HG03442 (cell line): ENCODE results near the gene IMMT.
A peak's percentile ranks its signal among the peaks of the same experiment; 100 is the strongest.

ENCODE experiments used
- ATAC-seq: cut with Tn5 transposase; IDR thresholded peaks from one replicate; pipeline ENCODE4 v1.9.1; 2021; ENCODE audit warnings: mild to moderate bottlenecking, moderate library complexity; ENCODE audit not compliant: unreplicated experiment

Gene IMMT

DNA sequence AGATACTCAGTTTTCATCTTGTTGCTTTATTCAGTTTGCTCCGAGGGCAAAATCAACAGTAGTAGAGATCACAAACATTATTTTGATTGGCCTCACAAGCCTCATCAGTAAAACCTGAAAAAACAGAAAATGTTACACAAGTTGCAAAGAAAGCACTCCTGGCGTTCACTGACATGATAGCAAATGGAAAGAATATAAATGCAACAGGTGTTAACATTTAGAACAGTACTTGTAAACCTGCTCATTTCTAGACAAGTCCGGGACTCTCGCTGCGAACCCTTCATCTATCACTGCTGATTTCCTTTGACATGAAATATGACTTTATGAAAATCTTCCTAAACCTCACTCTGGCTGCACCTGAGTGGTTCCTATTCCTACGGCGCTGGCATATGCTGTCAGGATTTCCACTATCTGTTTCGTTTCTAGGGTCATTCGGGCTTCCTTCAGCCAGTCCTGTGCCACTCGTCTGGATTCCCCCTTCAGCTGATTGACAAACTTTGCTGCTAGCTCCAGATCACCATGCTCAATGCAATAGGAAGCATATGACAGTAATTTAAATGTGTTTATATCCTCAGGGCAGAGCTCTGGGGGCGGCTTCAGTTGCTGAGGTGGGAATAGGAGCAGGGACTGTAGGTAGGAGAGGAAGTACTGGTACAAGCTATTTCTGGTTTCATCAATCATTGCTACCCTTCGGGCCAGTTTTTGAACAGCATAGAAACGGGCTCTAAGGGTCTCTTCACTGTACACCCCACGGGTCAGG, 51.2 kb downstream of the IMMT start:
- no peak for ATAC-seq

DNA sequence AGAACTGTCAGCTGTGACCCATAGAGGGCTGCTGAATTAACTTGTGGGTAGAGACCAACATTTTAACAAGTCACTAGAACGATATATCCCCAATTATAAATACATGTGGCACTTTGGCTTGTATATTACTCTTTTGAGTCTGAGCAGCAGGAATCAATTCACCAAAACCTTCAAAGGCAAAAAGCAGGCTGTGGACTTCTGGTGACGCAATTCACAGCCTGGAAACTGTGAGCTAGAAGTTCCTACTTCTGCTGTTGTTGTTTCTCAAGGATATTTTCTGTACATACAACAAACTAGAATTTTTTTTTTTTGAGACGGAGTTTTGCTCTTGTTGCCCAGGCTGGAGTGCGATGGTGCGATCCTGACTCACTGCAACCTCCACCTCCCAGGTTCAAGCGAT, 52.0 kb downstream of the IMMT start:
- ATAC-seq: no peak

DNA sequence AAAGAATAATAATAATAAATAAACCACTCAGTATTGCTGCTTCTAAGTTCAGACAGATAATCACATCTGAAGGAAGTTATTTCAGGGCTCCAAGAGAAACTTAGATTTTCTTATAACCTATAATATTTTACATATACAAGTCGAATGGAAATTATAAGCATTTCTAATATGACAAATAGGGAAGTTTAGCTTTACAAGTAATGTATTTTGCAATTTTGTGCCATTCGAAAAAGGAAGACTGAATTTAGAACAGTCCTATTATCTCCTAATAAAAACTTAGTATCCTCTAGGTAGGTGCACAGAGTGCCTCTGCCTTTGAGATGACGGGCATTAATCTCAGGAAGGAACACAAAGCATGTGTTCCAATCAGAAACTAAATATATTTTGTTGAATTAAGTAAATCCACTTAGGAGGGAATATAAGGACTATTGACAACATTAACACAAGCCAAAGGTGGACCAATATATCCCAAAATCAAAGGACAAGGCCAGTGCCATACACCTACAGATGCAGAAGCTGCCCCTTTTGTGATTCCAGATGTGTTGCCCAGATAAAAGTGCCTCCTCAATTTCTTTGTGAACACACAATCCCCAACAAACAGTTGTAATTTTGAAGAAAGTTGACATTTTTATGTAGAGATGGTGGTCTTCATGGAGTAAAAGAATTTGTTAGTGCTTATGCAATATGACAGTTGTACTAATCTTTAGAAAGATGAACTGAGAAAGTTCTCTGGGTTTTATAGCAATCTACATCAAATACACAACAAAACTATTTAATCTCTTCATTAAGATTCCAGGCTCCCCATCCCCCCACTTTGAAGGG, 52.6 kb downstream of the IMMT start:
- no peak for ATAC-seq

DNA sequence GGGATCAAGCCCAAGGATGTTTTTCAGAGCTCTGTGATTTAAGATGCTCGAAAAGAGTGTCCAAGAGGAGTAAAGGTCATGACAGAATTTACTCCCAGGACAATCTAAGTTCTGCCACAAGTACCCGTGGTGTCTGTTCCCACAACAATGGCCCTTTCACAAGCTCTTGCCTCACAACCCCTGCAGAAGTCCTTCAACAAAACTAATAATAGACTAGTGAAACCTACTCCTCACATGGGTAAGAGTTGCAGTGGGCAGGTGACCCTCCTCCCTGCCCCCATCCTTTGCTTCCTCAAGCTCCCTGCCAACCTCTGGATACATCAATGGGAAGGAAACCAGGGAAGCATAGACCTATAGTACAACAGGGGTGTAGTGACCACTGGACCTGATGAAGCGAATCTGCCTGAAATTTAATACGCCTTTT, 54.3 kb downstream of the IMMT start:
- ATAC-seq: no peak

DNA sequence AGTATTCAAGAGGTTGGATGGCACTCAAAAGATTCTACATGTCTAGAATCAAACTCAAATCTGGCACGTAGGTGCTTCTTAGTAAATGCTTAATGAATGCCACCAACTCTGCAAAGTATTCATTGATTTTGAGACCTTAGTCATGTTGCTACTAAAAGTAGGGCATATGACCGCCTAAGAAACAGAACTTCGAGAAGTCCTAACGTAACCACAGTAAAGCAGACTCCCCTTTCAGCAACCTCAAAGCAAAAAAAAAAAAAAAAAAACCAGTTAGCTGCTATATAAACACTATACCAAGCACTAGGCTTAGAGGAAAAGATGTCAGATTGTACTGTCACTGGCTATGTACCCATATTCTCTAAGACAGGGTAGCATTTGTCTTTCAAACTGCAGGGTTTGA, 55.3 kb downstream of the IMMT start:
- no peak for ATAC-seq

DNA sequence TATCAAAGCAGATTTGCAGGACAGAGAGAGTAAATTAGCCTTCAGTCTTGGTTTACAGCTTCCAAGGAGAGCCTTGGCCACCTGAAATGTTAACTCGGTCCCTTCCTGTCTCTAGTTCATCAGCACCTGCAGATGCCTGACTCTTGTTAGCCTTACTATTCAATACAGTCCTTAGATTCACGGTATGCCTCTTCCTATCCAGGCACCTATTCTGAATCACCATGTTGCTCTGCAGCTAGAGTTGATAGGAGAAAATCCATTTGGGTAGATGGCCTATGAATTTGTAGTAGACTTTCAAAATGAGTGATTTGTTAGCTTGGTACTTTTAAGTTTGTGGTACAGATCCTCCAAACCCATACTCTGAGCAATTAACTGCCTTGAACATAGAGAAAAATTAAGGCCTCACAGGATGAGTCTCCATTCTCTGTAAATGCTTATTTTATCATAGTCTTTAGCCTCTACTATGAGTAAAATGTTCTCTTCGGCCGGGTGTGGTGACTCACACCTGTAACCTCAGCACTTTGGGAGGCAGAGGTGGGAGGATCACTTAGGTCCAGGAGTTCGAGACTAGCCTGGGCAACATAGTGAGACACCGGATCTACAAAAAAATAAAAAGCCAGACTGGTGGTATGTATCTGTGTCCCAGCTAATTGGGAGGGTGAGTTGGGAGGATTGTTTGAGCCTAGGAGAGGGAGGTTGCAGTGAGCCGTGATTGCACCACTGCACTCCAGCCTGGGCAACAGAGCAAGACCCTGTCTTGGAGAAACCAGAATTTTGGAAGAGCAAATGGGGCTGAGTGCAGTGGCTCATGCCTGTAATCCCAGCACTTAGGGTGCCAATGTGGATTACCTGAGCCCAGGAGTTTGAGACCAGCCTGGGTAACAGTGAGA, 56.3 kb downstream of the IMMT start:
- ATAC-seq: no peak

DNA sequence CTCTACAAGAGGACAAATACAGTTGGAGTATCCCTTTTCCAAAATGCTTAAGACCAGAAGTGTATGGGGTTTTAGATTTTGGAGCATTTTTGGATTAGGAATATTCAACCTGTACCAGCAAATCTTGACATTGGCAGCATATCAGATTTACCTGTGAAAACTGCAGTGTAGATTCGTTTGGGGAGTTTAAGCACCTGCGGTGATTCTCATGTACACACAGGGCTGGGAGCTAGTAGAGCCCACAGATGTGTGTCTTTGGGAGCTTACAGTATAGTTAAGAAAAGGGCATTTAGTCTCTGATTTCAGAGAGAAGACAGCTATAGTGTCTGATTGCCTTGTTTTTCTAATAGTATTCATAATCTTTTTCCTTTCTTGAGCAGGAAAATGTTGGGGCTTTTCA, 59.1 kb downstream of the IMMT start:
- ATAC-seq: no peak

DNA sequence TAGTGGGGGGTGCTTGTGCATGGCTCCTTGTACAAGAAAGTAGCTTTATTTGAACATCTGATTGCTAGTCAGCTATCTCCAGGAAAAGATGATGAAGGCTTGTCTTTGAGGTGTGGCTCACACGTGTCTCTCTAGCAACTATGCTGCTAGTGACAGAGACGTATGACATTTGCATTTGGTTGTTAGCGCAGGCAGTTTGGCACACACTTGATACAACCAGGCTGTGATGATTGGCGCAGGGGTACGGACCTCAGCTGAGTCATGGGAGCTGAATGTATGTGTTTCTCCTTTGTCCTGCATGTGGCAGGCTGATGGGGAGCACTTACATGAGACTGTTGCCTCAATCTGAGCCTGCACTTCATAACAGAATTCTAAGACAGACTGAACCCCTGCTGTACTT, 59.6 kb downstream of the IMMT start:
- no peak for ATAC-seq

DNA sequence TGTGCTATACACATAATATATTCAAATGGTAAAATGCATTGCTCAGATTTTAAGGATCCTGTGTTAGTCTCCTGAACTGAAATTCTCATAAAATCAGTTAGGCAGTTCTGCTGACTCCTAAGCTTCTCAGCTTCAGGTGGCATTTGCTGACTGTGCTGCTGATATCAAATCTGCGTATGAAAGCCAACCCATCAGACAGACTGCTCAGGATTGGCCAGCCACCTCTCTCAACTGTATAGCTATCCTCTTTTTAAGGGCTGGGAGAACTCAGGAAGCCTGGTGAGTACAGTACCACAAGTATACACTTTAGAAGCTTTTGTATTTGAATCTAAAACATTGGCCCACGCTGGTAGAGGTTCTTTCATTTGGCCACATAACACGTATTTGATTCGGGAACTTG, 60.6 kb downstream of the IMMT start:
- no peak for ATAC-seq

DNA sequence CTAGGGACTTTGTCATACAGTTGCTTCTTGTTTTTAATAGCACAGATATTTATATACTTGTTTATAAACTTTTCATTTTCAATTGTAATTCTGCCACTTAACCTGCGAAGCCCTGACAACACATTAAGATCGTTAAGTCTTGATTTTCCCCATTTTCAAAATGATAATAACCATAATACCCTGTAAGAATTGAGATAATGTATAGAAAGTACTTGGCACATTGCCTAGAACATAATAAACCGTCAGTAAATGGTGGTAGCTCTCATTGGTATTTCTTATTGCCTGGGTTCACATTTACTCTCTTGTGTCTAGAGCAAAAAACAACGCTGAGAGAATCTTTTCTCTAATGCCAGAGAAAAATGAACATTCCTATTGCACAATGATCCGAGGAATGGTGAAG, 70.6 kb downstream of the IMMT start:
- no peak for ATAC-seq

DNA sequence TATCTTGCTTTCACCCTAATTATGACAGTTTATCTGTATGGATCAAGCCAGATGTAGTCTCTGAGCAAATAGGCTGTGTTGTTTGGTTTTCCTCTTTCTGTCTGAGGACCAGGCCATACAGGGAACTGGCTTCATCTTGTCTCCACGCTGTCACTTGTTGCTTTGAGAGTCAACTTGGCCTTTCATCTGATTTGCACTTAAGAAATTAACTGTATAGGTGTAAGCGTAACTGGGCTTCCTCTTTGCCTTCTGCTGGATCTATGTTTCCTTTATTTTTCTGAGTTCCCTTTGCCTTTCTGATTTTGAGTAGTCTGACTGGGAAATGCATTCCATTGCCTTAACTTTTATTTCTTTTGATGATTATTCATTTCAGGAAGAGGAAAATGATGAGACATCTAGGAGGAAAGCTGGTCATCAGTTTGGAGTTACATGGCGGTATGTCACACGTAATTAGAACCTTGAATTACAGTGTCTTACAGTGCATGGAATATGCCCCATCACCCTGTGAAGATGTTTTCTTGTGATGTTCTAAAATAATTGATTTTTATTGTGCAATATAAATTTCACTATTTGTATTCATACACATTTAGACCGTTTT, 71.8 kb downstream of the IMMT start:
- ATAC-seq: no peak

DNA sequence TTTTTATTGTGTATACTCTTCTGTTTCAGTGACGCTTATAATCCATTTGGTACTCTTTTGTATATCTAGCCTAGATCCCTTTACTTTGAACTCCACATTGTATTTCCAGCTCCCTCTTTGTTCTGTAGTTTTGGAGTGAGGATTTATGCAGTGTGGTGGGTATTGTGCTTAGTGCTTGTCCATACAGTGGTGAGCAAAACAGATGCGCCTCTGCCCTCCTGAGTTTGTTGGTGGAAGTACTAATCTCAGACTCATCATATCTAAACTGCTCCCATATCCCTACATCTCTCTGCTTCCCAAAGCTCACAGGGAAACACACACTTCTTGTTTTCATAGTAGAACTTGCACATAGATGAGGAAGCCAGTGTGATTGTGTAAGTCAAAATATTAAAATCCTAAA, 77.1 kb downstream of the IMMT start:
- no peak for ATAC-seq

DNA sequence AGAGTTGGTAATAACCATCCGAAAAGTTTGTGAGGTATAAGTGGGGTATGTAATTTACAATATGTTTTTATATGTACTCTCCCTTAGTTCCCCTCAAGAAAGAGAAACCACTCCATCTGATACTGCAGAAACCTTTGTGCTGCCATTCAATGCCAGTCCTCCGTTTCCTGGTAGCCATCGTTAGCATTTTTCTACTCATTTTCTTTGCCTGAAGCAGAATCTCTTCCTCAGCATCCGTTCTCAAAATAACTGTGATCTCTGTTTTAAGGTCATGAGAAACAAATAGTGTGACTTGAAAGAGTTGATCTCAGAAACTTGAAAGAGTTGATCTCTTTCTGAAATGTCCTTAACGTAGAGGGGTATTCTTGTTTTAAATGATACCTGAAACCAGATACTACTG, 88.2 kb downstream of the IMMT start:
- no peak for ATAC-seq

DNA sequence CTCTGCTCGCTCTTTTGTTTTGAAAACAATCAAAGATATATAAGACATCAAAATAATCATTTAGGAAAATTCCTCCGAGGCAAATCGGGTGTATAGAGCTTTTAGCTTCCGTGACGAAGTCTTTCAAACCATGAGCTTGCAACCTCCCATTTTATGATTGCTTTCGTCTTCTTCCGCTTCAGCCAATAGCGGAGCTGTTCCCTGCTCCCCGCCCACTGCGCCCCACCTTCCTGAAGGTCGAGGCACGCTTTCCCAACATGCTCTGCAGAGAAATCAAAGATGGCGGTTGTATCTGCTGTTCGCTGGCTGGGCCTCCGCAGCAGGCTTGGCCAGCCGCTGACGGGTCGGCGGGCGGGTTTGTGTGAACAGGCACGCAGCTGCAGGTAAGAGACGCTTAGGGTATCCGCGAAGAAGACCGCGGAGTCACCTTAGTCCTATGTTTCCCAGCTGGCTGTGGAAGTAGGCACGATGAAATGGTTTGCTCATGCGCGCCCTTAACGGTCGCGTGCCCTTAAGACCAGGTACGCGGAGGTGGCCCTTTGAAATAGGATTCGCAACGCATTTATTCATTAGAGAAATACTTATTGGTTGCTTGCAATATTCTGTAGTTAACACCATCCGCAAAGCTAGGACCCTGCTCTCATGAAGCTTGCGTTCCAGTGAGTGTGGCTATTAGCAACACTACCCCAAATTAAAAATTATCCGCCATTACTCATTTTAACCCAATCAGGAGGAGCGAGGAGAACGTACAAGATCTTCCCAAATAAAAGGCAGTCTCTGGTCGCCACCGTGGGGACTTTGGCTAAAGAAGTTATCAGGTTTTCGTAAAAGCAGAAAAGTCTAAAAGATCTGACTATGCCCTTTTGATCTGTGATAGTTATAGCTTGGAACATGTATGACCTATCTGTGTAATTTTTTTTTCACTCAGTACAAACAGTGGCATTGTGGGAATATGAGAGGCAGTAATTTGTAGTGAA, 89.0 kb downstream of the IMMT start, which contains the start of gene PTCD3:
Gene PTCD3, plus strand, starts transcription at position 267 of the 977 bp plus-strand sequence. Its CDS starts 13 bp downstream, at position 280.
- peak; percentile 87 for ATAC-seq

DNA sequence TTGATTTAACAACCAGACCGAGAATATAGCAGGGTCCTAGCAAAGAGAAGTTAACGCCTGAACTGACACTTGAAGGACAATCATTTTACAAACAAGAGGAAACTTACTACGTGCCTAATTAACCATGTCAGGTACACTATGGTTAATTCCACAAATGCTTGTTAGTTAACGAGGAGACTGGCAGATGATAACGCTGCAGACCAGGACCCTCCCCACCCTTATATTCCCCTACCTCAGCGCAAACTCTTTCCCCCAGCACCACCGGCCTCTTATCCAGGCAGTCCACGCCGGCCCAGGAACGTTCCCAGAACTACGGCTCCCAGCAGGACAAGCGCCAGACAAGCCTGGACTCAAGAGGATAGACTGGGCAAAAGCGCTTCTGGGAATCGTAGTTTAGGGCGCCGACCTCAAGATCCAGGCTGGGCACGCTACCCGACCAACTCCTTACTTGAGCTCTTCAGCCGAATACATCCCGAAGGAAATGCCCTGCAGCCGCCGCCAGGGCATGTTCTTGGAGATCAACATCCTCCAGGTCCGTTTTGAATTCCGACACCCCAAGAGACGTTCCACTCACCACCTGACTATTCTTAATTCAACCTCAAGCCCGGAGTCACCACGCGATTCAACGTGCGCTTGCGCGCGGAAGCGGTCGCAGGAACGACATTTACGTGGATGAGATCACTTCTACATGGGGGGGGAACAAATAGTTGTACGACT, 89.9 kb downstream of the IMMT start, which contains the start of gene POLR1A:
Gene POLR1A, minus strand, starts transcription at position 635 of the 717 bp plus-strand sequence. Its CDS starts 110 bp downstream, at position 525.
- ATAC-seq: peak; percentile 62

DNA sequence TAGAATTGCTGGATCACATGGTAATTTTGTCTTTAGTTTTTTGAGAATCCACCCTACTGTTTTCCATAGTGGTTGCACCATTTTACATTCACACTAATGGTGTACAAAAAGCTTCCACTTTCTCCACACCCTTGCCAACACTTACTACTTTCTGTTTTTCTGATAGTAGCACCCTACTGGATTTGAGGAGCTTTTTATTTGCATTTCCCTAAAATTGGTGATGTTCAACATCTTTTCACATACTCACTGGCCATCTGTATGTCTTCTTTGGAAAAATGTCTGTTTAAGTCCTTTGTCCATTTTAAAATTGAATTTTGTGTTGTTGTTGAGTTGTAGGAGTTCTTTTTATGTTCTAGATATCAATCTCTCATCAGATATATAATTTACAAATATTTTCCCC, 93.1 kb downstream of the IMMT start:
- ATAC-seq: no peak

DNA sequence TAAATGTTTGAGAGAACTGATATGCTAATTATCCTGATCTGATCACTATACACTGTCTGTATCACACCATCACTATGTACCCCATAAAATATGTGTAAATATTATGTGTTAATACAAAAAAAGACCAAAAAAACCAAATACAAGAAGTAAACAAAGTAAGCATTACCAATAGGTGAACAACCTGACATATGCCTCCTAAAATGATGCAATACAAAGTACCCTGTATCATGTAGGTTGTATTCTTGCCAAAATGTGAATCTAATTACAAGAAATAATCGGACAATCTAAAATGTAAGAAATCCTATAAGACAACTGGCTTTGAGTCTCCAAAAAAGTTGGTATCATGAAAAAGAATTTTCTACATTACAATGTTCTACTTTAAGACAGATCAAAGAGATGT, 97.3 kb downstream of the IMMT start:
- no peak for ATAC-seq

DNA sequence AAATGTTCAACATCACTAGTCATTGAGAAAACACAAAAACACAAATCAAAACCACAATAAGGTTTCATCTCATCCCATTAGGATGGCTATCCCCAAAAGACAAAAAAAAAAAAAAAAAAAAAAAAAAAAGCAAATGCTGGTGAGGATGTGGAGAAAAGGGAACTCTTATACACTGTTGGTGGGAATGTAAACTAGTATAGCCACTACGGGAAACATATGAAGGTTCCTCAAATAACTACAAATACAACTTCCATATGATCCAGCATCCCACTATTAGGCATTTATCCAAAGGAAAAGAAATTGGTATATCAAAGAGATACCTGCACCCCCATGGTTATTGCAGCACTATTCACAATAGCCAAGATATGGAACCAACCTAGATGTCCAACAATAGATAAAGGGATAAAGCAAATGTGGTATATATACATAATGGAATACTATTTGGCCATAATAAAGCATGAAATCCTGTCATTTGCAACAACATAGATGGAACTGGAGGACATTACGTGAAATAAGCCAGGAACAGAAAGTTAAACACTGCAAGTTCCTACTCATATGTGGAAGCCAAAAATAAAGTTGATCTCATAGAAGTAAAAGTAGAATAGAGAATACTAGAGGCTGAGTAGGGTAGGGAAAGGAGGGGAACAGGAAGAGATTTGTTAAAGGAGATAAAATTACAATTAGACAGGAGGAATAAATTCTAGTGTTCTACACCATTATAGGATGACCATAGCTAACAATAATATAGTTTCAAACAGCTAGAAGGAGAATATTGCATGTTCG, 98.0 kb downstream of the IMMT start:
- ATAC-seq: no peak
